GM19239 (cell line): ENCODE data around the gene RCBTB1.

Experiments
- DNase-seq: peaks from one replicate; pipeline ENCODE4 v3.0.0; 2011; ENCODE audit warnings: low spot score; ENCODE audit not compliant: insufficient read length
- FAIRE-seq: peaks from 2 replicates; lab custom pipeline; 2011; peaks lifted over from hg19 to GRCh38; lab: Jason Lieb, UNC

Gene RCBTB1

GRCh38 chr13:49563516-49563915, 21.8 kb downstream of the RCBTB1 start:
- FAIRE-seq (no peak), DNase-seq (no peak)

- no peak for FAIRE-seq
- no peak for DNase-seq
Measured at GRCh38 chr13:49561062-49561410, 24.3 kb downstream of the RCBTB1 start.

GRCh38 chr13:49560270-49561061, 24.9 kb downstream of the RCBTB1 start:
- DNase-seq (no peak), FAIRE-seq (no peak)

- DNase-seq, result no peak
- FAIRE-seq, result no peak
Measured at GRCh38 chr13:49559006-49559405, 26.4 kb downstream of the RCBTB1 start.

- FAIRE-seq (no peak), DNase-seq (no peak)
Measured at GRCh38 chr13:49554387-49554786, 31.0 kb downstream of the RCBTB1 start.

GRCh38 chr13:49553888-49554287, 31.5 kb downstream of the RCBTB1 start:
- no peak for FAIRE-seq
- no peak for DNase-seq

- FAIRE-seq (no peak), DNase-seq (no peak)
Measured at GRCh38 chr13:49550942-49551644, 34.3 kb downstream of the RCBTB1 start.

- DNase-seq, result no peak
- FAIRE-seq, result no peak
Measured at GRCh38 chr13:49549289-49549688, 36.1 kb downstream of the RCBTB1 start.

- no peak for DNase-seq
- FAIRE-seq, result no peak
Measured at GRCh38 chr13:49546561-49546960, 38.8 kb downstream of the RCBTB1 start.

GRCh38 chr13:49545661-49546060, 39.7 kb downstream of the RCBTB1 start:
- FAIRE-seq (no peak), DNase-seq (no peak)

- DNase-seq (no peak), FAIRE-seq (no peak)
Measured at GRCh38 chr13:49543656-49544055, 41.7 kb downstream of the RCBTB1 start.

GRCh38 chr13:49540552-49540951, 44.8 kb downstream of the RCBTB1 start:
- FAIRE-seq (peak; percentile 92), DNase-seq (no peak)

- no peak for DNase-seq
- no peak for FAIRE-seq
Measured at GRCh38 chr13:49539746-49540145, 45.6 kb downstream of the RCBTB1 start.

GRCh38 chr13:49539313-49539712, 46.0 kb downstream of the RCBTB1 start:
- FAIRE-seq, result no peak
- no peak for DNase-seq

GRCh38 chr13:49538404-49538803, 47.0 kb downstream of the RCBTB1 start:
- FAIRE-seq, result no peak
- no peak for DNase-seq

- FAIRE-seq, result peak; percentile 87
- no peak for DNase-seq
Measured at GRCh38 chr13:49536144-49536873, 49.0 kb downstream of the RCBTB1 start.

GRCh38 chr13:49533591-49534269, 51.6 kb downstream of the RCBTB1 start:
- no peak for DNase-seq
- peak; percentile 88 for FAIRE-seq

- no peak for FAIRE-seq
Measured at GRCh38 chr13:49533011-49533410, 52.3 kb downstream of the RCBTB1 start.

GRCh38 chr13:49532593-49532992, 52.8 kb downstream of the RCBTB1 start:
- FAIRE-seq (peak; percentile 74), DNase-seq (no peak)

More at GRCh38 chr13:49533011-49533410, 52.3 kb downstream of the RCBTB1 start:
- DNase-seq, result no peak

GRCh38 chr13:49530457-49530856, 54.9 kb downstream of the RCBTB1 start:
- no peak for DNase-seq
- FAIRE-seq, result peak; percentile 81
